DND-41 (cell line): ENCODE results near the gene ALDH3B2.

Experiments used
- EZH2 ChIP-seq: IDR thresholded peaks from 3 replicates; pipeline ENCODE4 v1.6.1; 2012; ENCODE audit warnings: borderline replicate concordance, low read depth, mild to moderate bottlenecking, moderate library complexity, low read length, inconsistent platforms; ENCODE audit not compliant: severe bottlenecking
- TF ChIP-seq, protein P1 (sequence below): IDR thresholded peaks from 2 replicates; pipeline ENCODE4 v1.5.1; 2012; ENCODE audit warnings: borderline replicate concordance, low read length, moderate library complexity, mild to moderate bottlenecking; ENCODE audit not compliant: poor library complexity, severe bottlenecking; ENCODE audit errors: extremely low read depth

DNA sequence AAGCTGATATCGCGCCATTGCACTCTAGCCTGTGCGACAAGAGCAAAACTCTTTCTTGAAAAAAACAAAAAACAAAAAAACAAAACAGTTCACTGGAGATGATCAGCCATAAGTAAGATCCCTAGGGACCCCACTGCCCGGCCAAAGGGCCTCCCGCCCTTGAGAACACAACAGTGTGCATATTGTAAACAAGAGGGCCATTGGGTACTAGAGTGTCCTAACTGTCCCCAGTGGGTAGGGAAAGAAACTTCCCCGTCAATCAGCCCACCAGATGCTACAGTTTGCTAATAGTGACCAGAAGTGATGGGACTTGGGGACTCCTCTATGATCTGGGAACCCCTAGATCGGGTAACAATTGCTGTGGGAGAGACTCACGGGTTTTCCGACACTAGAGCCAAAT, 20.2 kb downstream of the ALDH3B2 start:
- TF ChIP-seq, protein P1, sequence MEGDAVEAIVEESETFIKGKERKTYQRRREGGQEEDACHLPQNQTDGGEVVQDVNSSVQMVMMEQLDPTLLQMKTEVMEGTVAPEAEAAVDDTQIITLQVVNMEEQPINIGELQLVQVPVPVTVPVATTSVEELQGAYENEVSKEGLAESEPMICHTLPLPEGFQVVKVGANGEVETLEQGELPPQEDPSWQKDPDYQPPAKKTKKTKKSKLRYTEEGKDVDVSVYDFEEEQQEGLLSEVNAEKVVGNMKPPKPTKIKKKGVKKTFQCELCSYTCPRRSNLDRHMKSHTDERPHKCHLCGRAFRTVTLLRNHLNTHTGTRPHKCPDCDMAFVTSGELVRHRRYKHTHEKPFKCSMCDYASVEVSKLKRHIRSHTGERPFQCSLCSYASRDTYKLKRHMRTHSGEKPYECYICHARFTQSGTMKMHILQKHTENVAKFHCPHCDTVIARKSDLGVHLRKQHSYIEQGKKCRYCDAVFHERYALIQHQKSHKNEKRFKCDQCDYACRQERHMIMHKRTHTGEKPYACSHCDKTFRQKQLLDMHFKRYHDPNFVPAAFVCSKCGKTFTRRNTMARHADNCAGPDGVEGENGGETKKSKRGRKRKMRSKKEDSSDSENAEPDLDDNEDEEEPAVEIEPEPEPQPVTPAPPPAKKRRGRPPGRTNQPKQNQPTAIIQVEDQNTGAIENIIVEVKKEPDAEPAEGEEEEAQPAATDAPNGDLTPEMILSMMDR, result no peak
- TF ChIP-seq EZH2, result no peak
